Mucosa of rectum (tissue), 2 donors: ENCODE results near the gene UNC45A.

Experiments used
- H3K27ac ChIP-seq, 2 donors: one replicate each; pipeline ENCODE4 v1.7.0; 2013; ENCODE audit warnings: inconsistent platforms in 2 of 2, low read depth in 2 of 2, low read length in 2 of 2
- H3K27me3 ChIP-seq, 2 donors: one replicate each; pipeline ENCODE4 v1.7.0; 2013; ENCODE audit warnings: low read length in 2 of 2; ENCODE audit not compliant: control insufficient read depth in 2 of 2, insufficient read depth in 2 of 2
- H3K36me3 ChIP-seq, 2 donors: one replicate each; pipeline ENCODE4 v1.7.0; 2013; ENCODE audit warnings: low read length in 2 of 2; ENCODE audit not compliant: control insufficient read depth in 2 of 2, insufficient read depth in 2 of 2
- H3K4me1 ChIP-seq, 2 donors: one replicate each; pipeline ENCODE4 v1.7.0; 2013; ENCODE audit warnings: low read length in 2 of 2, mild to moderate bottlenecking in 1 of 2; ENCODE audit not compliant: control insufficient read depth in 2 of 2, insufficient read depth in 2 of 2
- H3K4me3 ChIP-seq, 2 donors: one replicate each; pipeline ENCODE4 v1.7.0; 2013; ENCODE audit warnings: low read length in 2 of 2
- H3K9ac ChIP-seq, 2 donors: one replicate each; pipeline ENCODE4 v1.7.0; 2013; ENCODE audit warnings: low read length in 2 of 2, low read depth in 1 of 2, mild to moderate bottlenecking in 1 of 2
- H3K9me3 ChIP-seq, 2 donors: one replicate each; pipeline ENCODE4 v1.7.0; 2013; ENCODE audit warnings: low read length in 2 of 2; ENCODE audit not compliant: control insufficient read depth in 2 of 2
- donor health status: healthy.
- donor health status: Normal muscosa, but diverticular disease.

The UNC45A gene

DNA sequence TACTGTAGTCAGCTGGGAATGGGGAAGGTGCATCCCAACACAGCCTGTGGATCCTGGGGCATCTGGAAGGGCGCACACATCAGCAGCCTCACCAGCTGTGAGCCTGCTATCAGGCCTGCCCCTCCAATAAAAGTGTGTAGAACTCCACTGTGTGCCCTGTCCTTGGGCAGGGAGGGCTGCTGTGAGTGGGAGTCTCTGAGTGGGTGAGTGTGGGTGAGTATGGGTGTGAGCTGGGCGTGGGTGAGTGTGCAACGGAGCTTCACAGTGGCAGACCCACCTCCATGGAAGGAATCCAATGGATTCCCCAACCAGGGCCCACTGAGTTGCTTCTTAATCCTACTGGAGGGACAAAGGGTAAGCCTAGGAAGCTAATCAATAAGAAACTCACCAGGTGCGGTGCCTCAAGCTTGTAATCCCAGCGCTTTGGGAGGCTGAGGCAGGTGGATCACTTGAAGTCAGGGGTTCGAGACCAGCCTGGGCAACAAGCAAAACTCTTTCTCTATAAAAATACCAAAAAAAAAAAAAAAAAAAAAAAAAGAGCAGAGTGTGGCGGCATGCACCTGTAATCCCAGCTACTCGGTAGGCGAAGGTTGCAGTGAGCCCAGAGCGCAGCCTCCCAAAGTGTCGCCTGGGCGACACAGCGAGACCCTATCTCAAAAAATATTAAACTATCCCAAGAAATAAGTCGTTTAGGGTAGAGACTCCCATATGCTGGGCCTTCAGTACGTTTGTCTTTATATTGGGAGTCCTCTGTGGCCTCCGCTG lies 19.0 kb downstream of the UNC45A start:
- H3K27ac ChIP-seq = peak overlapping the region; percentile 96 to 99

GRCh38 chr15:90954712-90955623 lies 19.9 kb downstream of the UNC45A start, which contains the start of gene RCCD1:
TSS of gene RCCD1 (plus strand) at chr15:90954884. CDS start at chr15:90956735, 1,851 bp downstream.
- H3K9me3 ChIP-seq = no peaks in the 10 kb centered on the region
- H3K4me3 ChIP-seq = peak within 1 kb of the TSS; percentile 88 to 92
- H3K4me1 ChIP-seq = peaks cover 19 to 22% of the 10 kb centered on the region in 2 donors
- peak within 1 kb of the TSS; percentile 96 to 99 for H3K27ac ChIP-seq
- peak within 1 kb of the TSS; percentile 95 to 99 for H3K9ac ChIP-seq
- H3K27me3 ChIP-seq = no peaks in the 10 kb centered on the region
- peaks cover 24 to 35% of the 10 kb centered on the region in 2 donors for H3K36me3 ChIP-seq

More for the DNA sequence above, 19.0 kb downstream of the UNC45A start:
- no peaks in the 10 kb centered on the region for H3K27me3 ChIP-seq
- peaks cover 27 to 41% of the 10 kb centered on the region in 2 donors for H3K36me3 ChIP-seq
- H3K9ac ChIP-seq = peak overlapping the region in 1 of 2 donors; percentile 99
- peaks cover 25 to 27% of the 10 kb centered on the region in 2 donors for H3K4me1 ChIP-seq
- peak overlapping the region; percentile 88 to 92 for H3K4me3 ChIP-seq
- no peaks in the 10 kb centered on the region for H3K9me3 ChIP-seq

GRCh38 chr15:90955624-90956273 lies 20.7 kb downstream of the UNC45A start:
- H3K9ac ChIP-seq = peak overlapping the region; percentile 95 to 99
- H3K36me3 ChIP-seq = peaks cover 17 to 35% of the 10 kb centered on the region in 2 donors
- H3K27me3 ChIP-seq = no peaks in the 10 kb centered on the region
- peak overlapping the region; percentile 88 to 92 for H3K4me3 ChIP-seq
- peak overlapping the region; percentile 96 to 99 for H3K27ac ChIP-seq
- H3K9me3 ChIP-seq = no peaks in the 10 kb centered on the region
- peaks cover 17 to 22% of the 10 kb centered on the region in 2 donors for H3K4me1 ChIP-seq

DNA sequence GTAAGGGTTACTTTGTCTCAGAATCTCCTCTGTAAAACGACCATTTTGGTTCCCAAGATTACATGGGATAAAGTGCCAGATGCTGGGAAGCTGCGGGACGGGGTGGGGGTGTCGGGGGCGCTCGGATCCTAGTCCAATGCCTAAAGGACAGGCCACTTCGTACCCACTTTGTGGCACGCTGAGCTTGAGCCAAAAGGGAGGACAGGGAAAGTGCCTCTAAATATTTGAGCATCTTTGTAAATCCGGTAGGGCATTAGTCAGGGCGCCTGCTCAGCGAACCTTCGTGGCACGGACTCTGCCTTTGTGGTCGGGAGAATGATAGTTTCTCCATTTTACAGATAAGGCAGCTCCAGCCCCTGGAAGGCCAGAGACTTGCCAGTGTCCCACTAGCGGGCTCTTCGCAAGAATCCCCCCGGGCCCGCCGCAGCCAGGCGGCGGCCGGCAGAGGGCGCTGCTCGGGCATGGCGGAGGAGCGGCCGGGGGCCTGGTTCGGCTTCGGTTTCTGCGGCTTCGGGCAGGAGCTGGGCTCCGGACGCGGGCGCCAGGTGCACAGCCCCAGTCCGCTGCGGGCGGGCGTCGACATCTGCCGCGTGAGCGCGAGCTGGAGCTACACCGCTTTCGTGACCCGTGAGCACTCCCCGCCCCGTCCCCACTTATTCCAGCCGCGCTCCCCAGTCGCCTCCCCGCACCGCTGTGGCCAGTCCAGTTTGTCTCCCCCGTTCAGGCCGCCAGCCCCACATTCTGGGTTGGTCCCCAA lies 21.4 kb downstream of the UNC45A start:
- H3K36me3 ChIP-seq = peaks cover 23 to 37% of the 10 kb centered on the region in 2 donors
- peak overlapping the region; percentile 56 to 99 for H3K9ac ChIP-seq
- H3K4me1 ChIP-seq = peaks cover 17 to 22% of the 10 kb centered on the region in 2 donors
- peak overlapping the region; percentile 63 to 78 for H3K4me3 ChIP-seq
- no peaks in the 10 kb centered on the region for H3K27me3 ChIP-seq
- peak overlapping the region; percentile 32 to 34 for H3K27ac ChIP-seq
- no peaks in the 10 kb centered on the region for H3K9me3 ChIP-seq

DNA sequence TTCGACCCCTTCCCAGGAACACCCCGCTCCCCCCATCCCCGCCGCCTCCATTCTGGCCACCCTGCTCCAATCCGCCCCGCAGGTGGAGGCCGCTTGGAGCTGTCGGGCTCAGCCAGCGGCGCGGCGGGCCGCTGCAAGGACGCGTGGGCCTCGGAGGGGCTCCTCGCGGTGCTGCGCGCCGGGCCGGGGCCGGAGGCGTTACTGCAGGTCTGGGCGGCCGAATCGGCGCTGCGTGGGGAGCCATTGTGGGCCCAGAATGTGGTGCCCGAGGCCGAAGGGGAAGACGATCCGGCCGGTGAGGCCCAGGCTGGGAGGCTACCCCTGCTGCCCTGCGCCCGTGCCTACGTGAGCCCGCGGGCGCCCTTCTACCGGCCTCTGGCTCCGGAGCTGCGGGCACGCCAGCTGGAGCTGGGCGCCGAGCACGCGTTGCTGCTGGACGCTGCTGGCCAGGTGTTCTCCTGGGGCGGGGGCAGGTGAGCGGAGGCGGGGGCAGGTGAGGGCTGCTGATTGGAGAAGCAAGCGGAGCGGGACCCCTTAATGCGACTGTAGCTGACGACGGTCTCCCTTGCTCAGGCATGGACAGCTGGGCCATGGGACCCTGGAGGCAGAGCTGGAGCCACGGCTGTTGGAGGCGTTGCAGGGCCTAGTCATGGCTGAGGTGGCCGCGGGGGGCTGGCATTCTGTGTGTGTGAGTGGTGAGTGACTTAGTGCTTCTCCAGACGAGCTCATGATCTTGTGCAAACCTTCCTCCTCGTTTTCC lies 22.1 kb downstream of the UNC45A start:
- H3K36me3 ChIP-seq = peaks cover 22 to 37% of the 10 kb centered on the region in 2 donors
- H3K4me1 ChIP-seq = peaks cover 17 to 22% of the 10 kb centered on the region in 2 donors
- H3K27ac ChIP-seq = no peak overlapping the region
- H3K9ac ChIP-seq = peak overlapping the region in 1 of 2 donors; percentile 99
- H3K27me3 ChIP-seq = no peaks in the 10 kb centered on the region
- H3K4me3 ChIP-seq = peak overlapping the region; percentile 68 to 78
- no peaks in the 10 kb centered on the region for H3K9me3 ChIP-seq

DNA sequence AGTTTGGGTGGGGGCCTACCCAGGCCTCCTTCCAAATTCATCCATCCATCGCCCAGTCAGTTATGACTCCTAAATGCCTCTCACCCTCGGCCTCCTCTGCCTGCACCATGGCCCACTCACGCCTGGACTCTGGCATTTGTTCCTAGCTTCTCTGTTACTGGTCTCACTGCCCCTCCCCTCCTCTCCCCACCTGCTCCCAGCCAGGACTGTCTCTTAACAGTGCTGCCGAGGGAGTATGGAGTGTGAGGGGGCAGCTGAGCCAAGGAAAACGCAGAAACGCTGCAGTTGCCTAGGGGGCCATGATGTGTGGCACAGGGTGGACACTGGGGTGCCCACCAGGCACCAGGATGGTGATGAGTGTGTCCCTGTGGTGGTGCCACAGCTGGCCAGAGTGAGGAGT lies 22.7 kb downstream of the UNC45A start:
- H3K36me3 ChIP-seq = peaks cover 23 to 40% of the 10 kb centered on the region in 2 donors
- H3K4me1 ChIP-seq = peaks cover 17 to 22% of the 10 kb centered on the region in 2 donors
- no peaks in the 10 kb centered on the region for H3K9me3 ChIP-seq
- H3K27me3 ChIP-seq = no peaks in the 10 kb centered on the region
- H3K4me3 ChIP-seq = peak overlapping the region in 1 of 2 donors; percentile 68
- peak overlapping the region in 1 of 2 donors; percentile 99 for H3K9ac ChIP-seq
- H3K27ac ChIP-seq = no peak overlapping the region

DNA sequence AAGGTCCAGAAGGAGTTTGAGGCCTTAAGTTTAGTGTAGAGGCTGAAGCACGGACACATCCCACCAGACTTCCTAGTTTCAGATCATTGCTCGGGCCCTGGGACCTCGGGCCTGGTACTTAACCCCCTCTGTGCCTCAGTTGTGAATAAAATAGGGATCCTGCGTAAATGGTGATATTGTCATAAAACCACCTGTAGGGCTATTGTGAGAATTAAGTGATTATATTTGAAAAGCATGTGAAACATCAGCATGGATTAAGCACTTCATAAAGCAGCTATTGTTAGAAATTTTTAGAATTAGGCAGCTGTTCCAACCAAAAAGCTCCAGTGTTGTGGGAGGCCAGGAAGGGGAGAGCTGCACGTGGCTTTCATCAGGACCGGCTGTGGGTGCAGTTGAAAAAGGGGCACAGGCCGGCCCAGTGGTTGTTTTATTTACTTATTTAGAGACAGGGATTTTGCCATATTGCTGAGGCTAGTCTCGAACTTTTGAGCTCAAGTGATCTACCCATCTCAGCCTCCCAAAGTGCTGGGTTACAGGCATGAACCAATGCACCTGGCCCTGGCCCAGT lies 24.0 kb downstream of the UNC45A start:
- H3K4me3 ChIP-seq = no peak overlapping the region
- peaks cover 22 to 36% of the 10 kb centered on the region in 2 donors for H3K36me3 ChIP-seq
- no peaks in the 10 kb centered on the region for H3K27me3 ChIP-seq
- no peak overlapping the region for H3K27ac ChIP-seq
- H3K9me3 ChIP-seq = no peaks in the 10 kb centered on the region
- no peak overlapping the region for H3K9ac ChIP-seq
- peaks cover 17 to 22% of the 10 kb centered on the region in 2 donors for H3K4me1 ChIP-seq

DNA sequence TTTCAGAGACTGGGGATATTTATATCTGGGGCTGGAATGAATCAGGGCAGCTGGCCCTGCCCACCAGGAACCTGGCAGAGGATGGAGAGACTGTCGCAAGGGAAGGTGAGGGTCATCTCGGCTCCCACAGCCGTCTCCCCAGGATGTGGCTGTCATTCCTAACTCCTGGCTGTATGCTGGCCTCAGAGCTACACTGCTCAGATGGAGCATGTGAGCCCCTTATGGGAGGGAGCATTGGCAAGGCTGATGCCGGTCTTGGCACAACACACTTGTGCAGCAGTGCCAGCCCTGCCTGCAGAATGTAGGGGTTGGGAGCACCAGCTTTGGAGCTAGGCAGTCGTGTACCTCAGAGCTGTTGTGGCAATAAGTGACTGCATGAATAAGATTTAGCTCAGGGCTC lies 24.8 kb downstream of the UNC45A start:
- Histone ChIP-seq H3K9me3 (no peaks in the 10 kb centered on the region), H3K27ac (no peak overlapping the region), H3K36me3 (peaks cover 22 to 37% of the 10 kb centered on the region in 2 donors), H3K4me1 (peaks cover 17 to 20% of the 10 kb centered on the region in 2 donors), H3K4me3 (no peak overlapping the region), H3K27me3 (no peaks in the 10 kb centered on the region), H3K9ac (no peak overlapping the region)
